ENCODE data around the gene DPYSL5.

DNA sequence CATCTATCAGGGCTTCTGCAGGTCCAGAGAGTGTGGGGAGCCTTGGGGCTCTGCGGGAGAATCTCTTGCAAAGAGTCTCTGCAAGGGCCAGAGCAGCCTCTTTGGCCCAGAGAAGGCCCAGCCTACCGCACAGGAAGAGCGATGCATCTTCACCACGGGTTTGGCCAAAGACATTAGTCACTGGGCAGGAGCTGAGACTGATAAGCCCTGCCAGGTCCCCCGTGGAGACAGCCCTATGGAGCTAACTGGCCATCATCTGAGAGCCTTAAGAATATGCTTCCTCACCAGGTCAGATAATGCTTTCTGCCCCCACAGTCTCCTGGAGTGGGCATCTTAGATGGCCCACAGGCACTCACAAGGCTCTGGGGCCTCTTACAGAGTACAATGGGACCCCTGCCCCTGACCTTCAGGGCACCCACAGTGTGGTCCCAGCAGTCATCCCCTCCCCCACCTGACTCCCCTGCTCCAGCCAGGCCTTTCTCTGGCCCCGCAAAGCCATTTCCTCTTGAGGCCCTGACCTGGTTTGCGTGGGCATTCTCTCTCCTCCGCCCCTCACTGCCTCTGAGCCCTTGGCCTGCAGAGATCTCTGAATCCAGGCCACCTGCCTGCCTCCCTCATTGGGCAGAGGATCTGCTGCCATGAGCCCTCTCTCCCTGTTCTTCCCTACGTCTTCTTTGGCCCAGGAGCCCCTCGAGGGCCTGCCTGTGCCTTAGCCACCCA, 90.6 kb downstream of the DPYSL5 start:
- TF ChIP-seq CTCF (IDR thresholded peaks at IDR 0.05) (no peak), POLR2A (IDR thresholded peaks at IDR 0.05) (no peak), EP300 (IDR thresholded peaks at IDR 0.05) (no peak)

All from tibial nerve (tissue), 4 donors.